H9 (cell line): ENCODE data around the gene HSD17B2. TPM values are rescaled to one million over a fixed set of nuclear protein-coding genes. Genes with fewer than 3 reads are reported as not detected.

Experiments used
- DNase-seq: peaks from one replicate; pipeline ENCODE4 v3.0.0-alpha.2; 2017
- H2AFZ ChIP-seq: one replicate; pipeline ENCODE4 v1.6.1; 2013; ENCODE audit warnings: mild to moderate bottlenecking, low read length, control low read depth, moderate library complexity
- H2AK5ac ChIP-seq: 2 replicates; pipeline ENCODE4 v1.6.1; 2013; ENCODE audit warnings: low read length, control low read depth, mixed read lengths; ENCODE audit not compliant: insufficient read length
- H2BK120ac ChIP-seq: one replicate; pipeline ENCODE4 v1.6.1; 2013; ENCODE audit warnings: low read depth, mild to moderate bottlenecking, low read length, control low read depth, inconsistent platforms; ENCODE audit not compliant: poor library complexity, severe bottlenecking
- H2BK12ac ChIP-seq: 2 replicates; pipeline ENCODE4 v1.6.1; 2013; ENCODE audit warnings: low read length, control low read depth, mixed read lengths, low read depth; ENCODE audit not compliant: insufficient read length
- H2BK15ac ChIP-seq: 2 replicates; pipeline ENCODE4 v1.6.1; 2013; ENCODE audit warnings: low read depth, low read length, control low read depth
- H2BK20ac ChIP-seq: one replicate; pipeline ENCODE4 v1.6.1; 2013; ENCODE audit warnings: low read depth, mild to moderate bottlenecking, low read length, control low read depth, inconsistent platforms; ENCODE audit not compliant: poor library complexity, severe bottlenecking
- H2BK5ac ChIP-seq: 2 replicates; pipeline ENCODE4 v1.6.1; 2013; ENCODE audit warnings: low read length, control low read depth, mixed read lengths; ENCODE audit not compliant: insufficient read length
- H3K14ac ChIP-seq: 2 replicates; pipeline ENCODE4 v1.6.1; 2013; ENCODE audit warnings: low read length, control low read depth; ENCODE audit not compliant: insufficient read depth
- H3K18ac ChIP-seq: 2 replicates; pipeline ENCODE4 v1.6.1; 2013; ENCODE audit warnings: low read depth, mild to moderate bottlenecking, mixed read lengths, low read length, control low read depth; ENCODE audit not compliant: insufficient read length
- H3K23ac ChIP-seq: 2 replicates; pipeline ENCODE4 v1.6.1; 2013; ENCODE audit warnings: low read length, control low read depth, mixed read lengths, low read depth; ENCODE audit not compliant: insufficient read length
- H3K23me2 ChIP-seq: 2 replicates; pipeline ENCODE4 v1.6.1; 2013; ENCODE audit warnings: low read depth, mild to moderate bottlenecking, mixed read lengths, low read length, control low read depth; ENCODE audit not compliant: insufficient read length, poor library complexity, severe bottlenecking
- H3K27ac ChIP-seq: 2 replicates; pipeline ENCODE4 v1.5.1; 2013; ENCODE audit warnings: low read length, control low read depth, mixed read lengths, low read depth; ENCODE audit not compliant: insufficient read length
- H3K27me3 ChIP-seq: 2 replicates; pipeline ENCODE4 v1.6.1; 2013; ENCODE audit warnings: low read length, control low read depth, inconsistent platforms; ENCODE audit not compliant: insufficient read depth
- H3K4ac ChIP-seq: 2 replicates; pipeline ENCODE4 v1.6.1; 2013; ENCODE audit warnings: low read depth, mild to moderate bottlenecking, control low read depth, inconsistent platforms, low read length, moderate library complexity
- H3K4me1 ChIP-seq: 2 replicates; pipeline ENCODE4 v1.6.1; 2013; ENCODE audit warnings: low read length, control low read depth, inconsistent platforms; ENCODE audit not compliant: insufficient read depth
- H3K4me2 ChIP-seq: 2 replicates; pipeline ENCODE4 v1.6.1; 2013; ENCODE audit warnings: low read length, control low read depth, mixed read lengths; ENCODE audit not compliant: insufficient read length, insufficient read depth
- H3K56ac ChIP-seq: 2 replicates; pipeline ENCODE4 v1.6.1; 2013; ENCODE audit warnings: low read depth, mild to moderate bottlenecking, mixed read lengths, low read length, control low read depth; ENCODE audit not compliant: insufficient read length
- H3K79me1 ChIP-seq: 2 replicates; pipeline ENCODE4 v1.6.1; 2013; ENCODE audit warnings: low read depth, mild to moderate bottlenecking, moderate library complexity, low read length, control low read depth, inconsistent platforms; ENCODE audit not compliant: insufficient read depth, poor library complexity, severe bottlenecking
- H3K79me2 ChIP-seq: 2 replicates; pipeline ENCODE4 v1.6.1; 2013; ENCODE audit warnings: low read length, control low read depth, inconsistent platforms; ENCODE audit not compliant: insufficient read depth
- H3K9ac ChIP-seq: 2 replicates; pipeline ENCODE4 v1.6.1; 2013; ENCODE audit warnings: low read length, control low read depth, mixed read lengths; ENCODE audit not compliant: insufficient read length; ENCODE audit errors: extremely low read depth
- H3K9me3 ChIP-seq: one replicate; pipeline ENCODE4 v1.6.1; 2013; ENCODE audit warnings: low read depth, low read length, inconsistent platforms; ENCODE audit not compliant: control insufficient read depth
- H3T11ph ChIP-seq: one replicate; pipeline ENCODE4 v1.6.1; 2013; ENCODE audit warnings: mild to moderate bottlenecking, low read length, control low read depth, inconsistent platforms
- H4K20me1 ChIP-seq: one replicate; pipeline ENCODE4 v1.6.1; 2013; ENCODE audit not compliant: control insufficient read depth, insufficient read length, insufficient read depth
- H4K5ac ChIP-seq: 2 replicates; pipeline ENCODE4 v1.6.1; 2013; ENCODE audit warnings: low read depth, mild to moderate bottlenecking, mixed read lengths, low read length, control low read depth; ENCODE audit not compliant: insufficient read length
- H4K8ac ChIP-seq: replicated peaks from 2 replicates; pipeline ENCODE4 v1.6.1; 2013; ENCODE audit warnings: low read length, control low read depth, mixed read lengths, low read depth; ENCODE audit not compliant: insufficient read length
- H4K91ac ChIP-seq: 2 replicates; pipeline ENCODE4 v1.6.1; 2013; ENCODE audit warnings: low read depth, mild to moderate bottlenecking, moderate library complexity, mixed read lengths, low read length, control low read depth; ENCODE audit not compliant: insufficient read length
- H3K27ac Mint-ChIP-seq, 3 experiments: 2 replicates in 2 of 3; 3 replicates in 1 of 3; pipeline ENCODE4 v1.8.0; 2020 to 2021; ENCODE audit warnings: mixed read lengths in 3 of 3, mild to moderate bottlenecking in 1 of 3, moderate library complexity in 1 of 3
- H3K27me3 Mint-ChIP-seq: 2 replicates; pipeline ENCODE4 v1.8.0; 2021; ENCODE audit warnings: low read depth, mild to moderate bottlenecking, moderate library complexity, mixed read lengths
- H3K36me3 Mint-ChIP-seq, 3 experiments: 2 replicates in 2 of 3; 3 replicates in 1 of 3; pipeline ENCODE4 v1.8.0; 2020 to 2021; ENCODE audit warnings: low read depth in 3 of 3, mixed read lengths in 3 of 3; ENCODE audit not compliant: insufficient read depth in 1 of 3
- H3K4me1 Mint-ChIP-seq, 2 experiments: 2 replicates each; pipeline ENCODE4 v1.8.0; 2020; ENCODE audit warnings: mixed read lengths in 2 of 2
- H3K4me3 Mint-ChIP-seq, 2 experiments: 2 replicates in 1 of 2; 3 replicates in 1 of 2; pipeline ENCODE4 v1.8.0; 2020 to 2021; ENCODE audit warnings: mild to moderate bottlenecking in 2 of 2, mixed read lengths in 2 of 2, moderate library complexity in 1 of 2
- H3K9me3 Mint-ChIP-seq, 2 experiments: 2 replicates in 1 of 2; 3 replicates in 1 of 2; pipeline ENCODE4 v1.8.0; 2020; ENCODE audit warnings: mild to moderate bottlenecking in 2 of 2, mixed read lengths in 2 of 2, moderate library complexity in 1 of 2
- CTCF ChIP-seq: fragments of 200-600 bp; sonication (generic); conservative IDR thresholded peaks from 3 replicates; pipeline ENCODE4 v1.8.0; 2021; ENCODE audit warnings: antibody characterized with exemption, mild to moderate bottlenecking
- WGBS: extraction: QIAGEN DNeasy Blood & Tissue Kit; methylation state at CpG from one replicate; pipeline ENCODE4 v1.1.7; 2013; ENCODE audit warnings: missing lambda C conversion rate, low lambda C conversion rate, mixed read lengths; ENCODE audit not compliant: insufficient read length; ENCODE audit errors: extremely low coverage; 5-methylcytosine and 5-hydroxymethylcytosine counted together
- total RNA-seq: library from RNA; stranded (reverse); gene quantifications from 2 replicates; pipeline ENCODE4 v1.2.1, GENCODE V29; 2021

The HSD17B2 gene
- total RNA-seq, 1 experiment from 2014 or later = not detected

GRCh38 chr16:82072313-82072712, 37.3 kb downstream of the HSD17B2 start:
- no peaks in the 10 kb centered on the region for H3K27me3 ChIP-seq
- H3K23me2 ChIP-seq = no peaks in the 10 kb centered on the region
- no peak overlapping the region for H2BK5ac ChIP-seq
- no peak overlapping the region for H3K4ac ChIP-seq
- no peak overlapping the region for H3K18ac ChIP-seq
- H4K5ac ChIP-seq = no peak overlapping the region
- no peaks in the 10 kb centered on the region for H3K4me1 ChIP-seq
- H4K20me1 ChIP-seq = no peaks in the 10 kb centered on the region
- no peak overlapping the region for H2BK20ac ChIP-seq
- no peak overlapping the region for H3K56ac ChIP-seq
- no peak overlapping the region for H4K91ac ChIP-seq
- H3K27ac ChIP-seq = no peak overlapping the region
- no peak overlapping the region for H2AFZ ChIP-seq
- WGBS = no CpG with 5 or more reads among the region's 1 CpG
- Mint-ChIP-seq H3K36me3 (peaks cover 0 to 4% (median 1%) of the 10 kb centered on the region in 3 experiments; a peak in 1 of 7 replicates), H3K4me3 (no peak overlapping the region; a peak in 1 of 5 replicates), H3K9me3 (peaks cover 5 to 11% of the 10 kb centered on the region in 2 experiments; a peak in 4 of 5 replicates), H3K27me3 (peaks cover 1% of the 10 kb centered on the region), H3K4me1 (peaks cover 3 to 6% of the 10 kb centered on the region in 2 experiments; a peak in 3 of 4 replicates), H3K27ac (no peak overlapping the region)
- H3K14ac ChIP-seq = no peak overlapping the region
- H2BK120ac ChIP-seq = no peak overlapping the region
- no peak overlapping the region for H3T11ph ChIP-seq
- H3K79me1 ChIP-seq = no peaks in the 10 kb centered on the region
- no peak overlapping the region for H3K4me2 ChIP-seq
- DNase-seq = no peak
- no peaks in the 10 kb centered on the region for H3K79me2 ChIP-seq
- H2BK12ac ChIP-seq = no peak overlapping the region
- H3K23ac ChIP-seq = no peak overlapping the region
- no peak for TF ChIP-seq CTCF
- no peak overlapping the region for H2BK15ac ChIP-seq
- H3K9ac ChIP-seq = no peak overlapping the region
- no peak overlapping the region for H2AK5ac ChIP-seq
- no peaks in the 10 kb centered on the region for H3K9me3 ChIP-seq
- no peak overlapping the region for H4K8ac ChIP-seq
